K562 (cell line): ENCODE data around the gene TREX2. TPM values are rescaled to one million over a fixed set of nuclear protein-coding genes. Genes with fewer than 3 reads are reported as not detected.

Source experiments
- CAMTA2 ChIP-seq: fragments of 250-450 bp; sonication (Bioruptor Pico); conservative IDR thresholded peaks from 2 replicates; pipeline ENCODE4 v1.5.1; 2022
- E4F1 ChIP-seq: fragments of 250-450 bp; sonication (Bioruptor Pico); IDR thresholded peaks from 2 replicates; pipeline ENCODE4 v1.5.0; 2021; ENCODE audit warnings: mild to moderate bottlenecking, borderline replicate concordance
- FOXA3 ChIP-seq, 2 experiments: fragments of 450-650 bp in 1 of 2; sonication (generic) in 1 of 2; formaldehyde crosslinking; IDR thresholded peaks in 1 of 2; conservative IDR thresholded peaks in 1 of 2; 2 replicates each; pipeline versions ENCODE4 v1.4.0 to v1.8.0; 2020 to 2022; ENCODE audit warnings: mild to moderate bottlenecking in 2 of 2, missing genetic modification reagents in 1 of 2
- HDGF ChIP-seq: fragments of 450-650 bp; IDR thresholded peaks from 2 replicates; pipeline ENCODE4 v1.6.1; 2016
- HNRNPLL ChIP-seq: fragments of 200-400 bp; formaldehyde crosslinking; IDR thresholded peaks from 2 replicates; pipeline ENCODE4 v1.6.1; 2017; ENCODE audit warnings: low read length, low read depth, mild to moderate bottlenecking; ENCODE audit not compliant: poor library complexity, severe bottlenecking
- MEIS2 ChIP-seq: fragments of 450-650 bp; IDR thresholded peaks from 2 replicates; pipeline ENCODE4 v1.6.1; 2014; ENCODE audit warnings: mild to moderate bottlenecking; ENCODE audit not compliant: partially characterized antibody
- MTA2 ChIP-seq: fragments of 450-650 bp; IDR thresholded peaks from 2 replicates; pipeline ENCODE4 v1.6.1; 2016; ENCODE audit warnings: low read depth
- MXD1 ChIP-seq: fragments of 250-450 bp; sonication (Bioruptor Pico); IDR thresholded peaks from 2 replicates; pipeline ENCODE4 v1.8.0; 2021; ENCODE audit warnings: borderline replicate concordance, mild to moderate bottlenecking, moderate library complexity; ENCODE audit not compliant: poor library complexity, severe bottlenecking
- RBBP5 ChIP-seq: fragments of 200-600 bp; sonication (generic); IDR thresholded peaks from 2 replicates; pipeline ENCODE4 v1.6.1; 2012; ENCODE audit warnings: borderline replicate concordance, mild to moderate bottlenecking, low read length, control low read depth, inconsistent platforms; ENCODE audit not compliant: insufficient read depth, poor library complexity, severe bottlenecking
- RBFOX2 ChIP-seq: fragments of 200-400 bp; formaldehyde crosslinking; IDR thresholded peaks from 2 replicates; pipeline ENCODE4 v1.6.1; 2017; ENCODE audit warnings: low read depth, mild to moderate bottlenecking, low read length, moderate library complexity
- SIX5 ChIP-seq, 2 experiments: IDR thresholded peaks; 2 replicates each; pipeline ENCODE4 v1.6.1; 2011; ENCODE audit warnings: low read length in 2 of 2, borderline replicate concordance in 1 of 2, low read depth in 1 of 2, mild to moderate bottlenecking in 1 of 2, moderate library complexity in 1 of 2; ENCODE audit not compliant: insufficient read depth in 1 of 2
- SMARCA4 ChIP-seq: fragments of 450-650 bp; IDR thresholded peaks from 2 replicates; pipeline ENCODE4 v1.6.1; 2016
- SRSF1 ChIP-seq: fragments of 200-400 bp; formaldehyde crosslinking; IDR thresholded peaks from 2 replicates; pipeline ENCODE4 v1.6.1; 2017; ENCODE audit warnings: mild to moderate bottlenecking, low read depth, low read length, moderate library complexity
- STAG1 ChIP-seq: sonication (generic); formaldehyde crosslinking; IDR thresholded peaks from 2 replicates; pipeline ENCODE4 v1.5.0; 2020; ENCODE audit warnings: missing genetic modification reagents, borderline replicate concordance
- TCF3 ChIP-seq: sonication (generic); formaldehyde crosslinking; IDR thresholded peaks from 2 replicates; pipeline ENCODE4 v1.4.0; 2020; ENCODE audit warnings: mild to moderate bottlenecking, missing genetic modification reagents
- TFAP4 ChIP-seq: sonication (generic); formaldehyde crosslinking; IDR thresholded peaks from 2 replicates; pipeline ENCODE4 v1.8.0; 2022; ENCODE audit warnings: missing genetic modification reagents, mild to moderate bottlenecking, moderate library complexity, borderline replicate concordance
- TFE3 ChIP-seq: fragments of 450-650 bp; formaldehyde crosslinking; IDR thresholded peaks from 2 replicates; pipeline ENCODE4 v1.4.0; 2020; ENCODE audit warnings: mild to moderate bottlenecking, mixed read lengths
- ZKSCAN3 ChIP-seq: fragments of 250-450 bp; sonication (Bioruptor Pico); IDR thresholded peaks from 2 replicates; pipeline ENCODE4 v1.4.0; 2020
- ZNF224 ChIP-seq: sonication (generic); formaldehyde crosslinking; IDR thresholded peaks from 2 replicates; pipeline ENCODE4 v1.8.0; 2022; ENCODE audit warnings: mild to moderate bottlenecking, missing genetic modification reagents
- ZNF277 ChIP-seq: fragments of 250-450 bp; sonication (Bioruptor Pico); IDR thresholded peaks from 2 replicates; pipeline ENCODE4 v1.8.0; 2022; ENCODE audit warnings: inconsistent platforms, mild to moderate bottlenecking, moderate library complexity, borderline replicate concordance
- ZNF445 ChIP-seq: fragments of 250-450 bp; sonication (Bioruptor Pico); IDR thresholded peaks from 2 replicates; pipeline ENCODE4 v1.4.0; 2020; ENCODE audit warnings: low read depth, mild to moderate bottlenecking, moderate library complexity
- polyA plus RNA-seq, 8 experiments: library from polyadenylated mRNA; depleted of rRNA in 4 of 8; stranded (reverse) in 5 of 8; unstranded in 3 of 8; fragments of >200 nt; fragmentation: Nextera tagmentation in 2 of 8; fragmentation: Illumina TruSeq in 1 of 8; extraction: Ambion mirVana in 2 of 8; extraction: Trizol in 1 of 8; gene quantifications; 2 replicates each; pipeline versions ENCODE4 v1.2.1 to v1.2.3, GENCODE V29; 2011 to 2014; ENCODE audit warnings: inconsistent platforms in 1 of 8, missing spikeins in 1 of 8
- total RNA-seq, 7 experiments: library from RNA; depleted of rRNA in 6 of 7; stranded (reverse); fragments of >200 nt in 6 of 7; fragmentation: Illumina TruSeq in 2 of 7; extraction: Trizol in 2 of 7; gene quantifications; 2 replicates each; pipeline versions ENCODE4 v1.2.1 to v1.2.3, GENCODE V29; 2011 to 2021; ENCODE audit warnings: low replicate concordance in 1 of 7

The TREX2 gene
- total and polyA plus RNA-seq, 9 of the 15 experiments (the other 6 are each of a cell fraction or from before 2014, with no cell fraction given), result 0.07 to 1.5 (median 0.33) TPM; not detected in 2

- TF ChIP-seq STAG1 (CRISPR knock-in tag) (no peak), TFAP4 (no peak), SMARCA4 (no peak), HNRNPLL (no peak), ZNF445 (CRISPR knock-in tag) (no peak), E4F1 (CRISPR knock-in tag) (no peak), MXD1 (no peak), CAMTA2 (no peak), ZNF277 (CRISPR knock-in tag) (no peak), SIX5 (IDR thresholded peaks at IDR 0.05; ENCODE audit: borderline replicate concordance in 1 of 2, insufficient read depth in 1 of 2, low read depth in 1 of 2, low read length in 2 of 2) (no peak), RBFOX2 (peak; percentile 69), TCF3 (no peak), RBBP5 (no peak), MEIS2 (peak; percentile 14), TFE3 (CRISPR knock-in tag) (no peak), ZNF224 (no peak), MTA2 (no peak), ZKSCAN3 (no peak), FOXA3 (CRISPR knock-in tag; conservative IDR thresholded peaks at IDR 0.05 in 1 of 2, IDR thresholded peaks at IDR 0.05 in 1 of 2) (no peak), HDGF (no peak), SRSF1 (no peak)
Measured at GRCh38 chrX:153411255-153411987, 34.4 kb downstream of the TREX2 start, which contains the start of gene ZFP92 (continued).
